PC-3 (cell line): ENCODE results near the gene EVPL. TPM values are rescaled to one million over a fixed set of nuclear protein-coding genes. Genes with fewer than 3 reads are reported as not detected.

Experiments used
- ATAC-seq: fragments of 200-7000 bp; cut with Tn5 transposase; 2 replicates; pipeline ENCODE4 v1.9.1; 2020; ENCODE audit warnings: mild to moderate bottlenecking, moderate library complexity
- BruUV-seq: library from RNA; stranded (reverse); fragments of 400-500 nt; replicated peaks from 2 replicates; lab custom pipeline; 2021; lab: Mats Ljungman, UMichigan
- CTCF ChIA-PET: fragments of 300-600 bp; sonication (Branson Sonifier 250); formaldehyde crosslinking; loops from one replicate; lab custom pipeline; 2022; ENCODE audit warnings: antibody characterized with exemption; lab: Charles Lee
- POLR2A ChIA-PET: fragments of 300-600 bp; sonication (Branson Sonifier 250); formaldehyde crosslinking; loops from one replicate; lab custom pipeline; 2022; ENCODE audit warnings: antibody characterized with exemption; ENCODE audit not compliant: unreplicated experiment; lab: Charles Lee
- DNase-seq: peaks from one replicate; pipeline ENCODE4 v3.0.0-alpha.2; 2015
- H2AFZ ChIP-seq: fragments of 300-600 bp; sonication (generic); 2 replicates; pipeline ENCODE4 v1.6.0; 2016; ENCODE audit warnings: antibody characterized with exemption, low read length
- H3F3A ChIP-seq: fragments of 300-600 bp; sonication (generic); one replicate; pipeline ENCODE4 v1.6.0; 2017; ENCODE audit warnings: antibody characterized with exemption, low read length, control low read depth, mild to moderate bottlenecking; ENCODE audit not compliant: unreplicated experiment
- H3K27ac ChIP-seq: fragments of 300-600 bp; sonication (generic); 2 replicates; pipeline ENCODE4 v1.5.1; 2016; ENCODE audit warnings: mild to moderate bottlenecking, low read length
- H3K27me3 ChIP-seq: fragments of 300-600 bp; sonication (generic); 2 replicates; pipeline ENCODE4 v1.6.1; 2016; ENCODE audit warnings: low read length, mixed read lengths
- H3K36me3 ChIP-seq: fragments of 300-600 bp; sonication (generic); 2 replicates; pipeline ENCODE4 v1.6.1; 2016; ENCODE audit warnings: low read depth, mixed run types, low read length, mixed read lengths
- H3K4me1 ChIP-seq: fragments of 300-600 bp; sonication (generic); 2 replicates; pipeline ENCODE4 v1.5.1; 2016; ENCODE audit warnings: low read length; ENCODE audit not compliant: insufficient read depth
- H3K4me2 ChIP-seq: fragments of 300-600 bp; sonication (generic); 2 replicates; pipeline ENCODE4 v1.6.0; 2016; ENCODE audit warnings: low read length
- H3K4me3 ChIP-seq: fragments of 300-600 bp; sonication (generic); 2 replicates; pipeline ENCODE4 v1.5.1; 2016; ENCODE audit warnings: mild to moderate bottlenecking, low read length, mixed read lengths
- H3K79me2 ChIP-seq: fragments of 300-600 bp; sonication (generic); 2 replicates; pipeline ENCODE4 v1.6.1; 2017; ENCODE audit warnings: low read length, mixed read lengths
- H3K9ac ChIP-seq: fragments of 300-600 bp; sonication (generic); 2 replicates; pipeline ENCODE4 v1.6.0; 2016; ENCODE audit warnings: mild to moderate bottlenecking, low read length
- H3K9me2 ChIP-seq: fragments of 300-600 bp; sonication (generic); replicated peaks from 2 replicates; pipeline ENCODE4 v1.6.1; 2016; ENCODE audit warnings: mixed run types, low read length, mixed read lengths
- H3K9me3 ChIP-seq: fragments of 300-600 bp; sonication (generic); 2 replicates; pipeline ENCODE4 v1.6.1; 2016; ENCODE audit warnings: low read length, mixed read lengths
- H4K20me1 ChIP-seq: fragments of 300-600 bp; sonication (generic); 2 replicates; pipeline ENCODE4 v1.6.1; 2016; ENCODE audit warnings: low read length, mixed read lengths
- EZH2 ChIP-seq: fragments of 300-600 bp; sonication (generic); IDR thresholded peaks from one replicate; pipeline ENCODE4 v1.6.1; 2017; ENCODE audit warnings: antibody characterized with exemption, mild to moderate bottlenecking, low read length; ENCODE audit not compliant: unreplicated experiment
- EZH2phosphoT487 ChIP-seq: fragments of 300-600 bp; sonication (generic); IDR thresholded peaks from 2 replicates; pipeline ENCODE4 v1.6.1; 2018; ENCODE audit warnings: mild to moderate bottlenecking, antibody characterized with exemption, low read length, borderline replicate concordance
- intact Hi-C: fragments of 100-400 bp; cut with micrococcal nuclease; formaldehyde crosslinking; loops from 2 replicates; pipeline ENCODE4 v1.9.0; 2023
- total RNA-seq: library from RNA; depleted of rRNA; stranded (reverse); fragments of >200 nt; gene quantifications from 2 replicates; pipeline ENCODE4 v1.2.3, GENCODE V29; 2014
- TF ChIP-seq, protein P1 (sequence below): fragments of 300-600 bp; sonication (generic); conservative IDR thresholded peaks from 2 replicates; pipeline ENCODE4 v1.5.1; 2017; ENCODE audit warnings: antibody characterized with exemption, low read depth, mild to moderate bottlenecking, low read length

Gene EVPL
- total RNA-seq, 1 experiment from 2014 or later = 38.8 TPM

GRCh38 chr17:76009969-76010661, 17.0 kb downstream of the EVPL start:
- DNase-seq (peak; percentile 1), ATAC-seq (no peak)
- H3K9me2 ChIP-seq = no peaks in the 10 kb centered on the region
- no peaks in the 10 kb centered on the region for H3F3A ChIP-seq
- no peaks in the 10 kb centered on the region for H3K79me2 ChIP-seq
- no peaks in the 10 kb centered on the region for H3K4me1 ChIP-seq
- H3K9me3 ChIP-seq = no peaks in the 10 kb centered on the region
- POLR2A ChIA-PET = no interaction called here
- BruUV-seq = no TSS peak
- TF ChIP-seq, protein P1, sequence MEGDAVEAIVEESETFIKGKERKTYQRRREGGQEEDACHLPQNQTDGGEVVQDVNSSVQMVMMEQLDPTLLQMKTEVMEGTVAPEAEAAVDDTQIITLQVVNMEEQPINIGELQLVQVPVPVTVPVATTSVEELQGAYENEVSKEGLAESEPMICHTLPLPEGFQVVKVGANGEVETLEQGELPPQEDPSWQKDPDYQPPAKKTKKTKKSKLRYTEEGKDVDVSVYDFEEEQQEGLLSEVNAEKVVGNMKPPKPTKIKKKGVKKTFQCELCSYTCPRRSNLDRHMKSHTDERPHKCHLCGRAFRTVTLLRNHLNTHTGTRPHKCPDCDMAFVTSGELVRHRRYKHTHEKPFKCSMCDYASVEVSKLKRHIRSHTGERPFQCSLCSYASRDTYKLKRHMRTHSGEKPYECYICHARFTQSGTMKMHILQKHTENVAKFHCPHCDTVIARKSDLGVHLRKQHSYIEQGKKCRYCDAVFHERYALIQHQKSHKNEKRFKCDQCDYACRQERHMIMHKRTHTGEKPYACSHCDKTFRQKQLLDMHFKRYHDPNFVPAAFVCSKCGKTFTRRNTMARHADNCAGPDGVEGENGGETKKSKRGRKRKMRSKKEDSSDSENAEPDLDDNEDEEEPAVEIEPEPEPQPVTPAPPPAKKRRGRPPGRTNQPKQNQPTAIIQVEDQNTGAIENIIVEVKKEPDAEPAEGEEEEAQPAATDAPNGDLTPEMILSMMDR = no peak
- no peak for TF ChIP-seq EZH2phosphoT487
- no peak for TF ChIP-seq EZH2
- intact Hi-C loops = loop anchor here (5.0 kb wide), 1 partner anchor 287 kb away; no protein-coding TSS in a partner anchor
- peaks cover 25% of the 10 kb centered on the region; the same call in 1 of the 2 replicates for H3K36me3 ChIP-seq
- H4K20me1 ChIP-seq = no peaks in the 10 kb centered on the region
- H3K4me2 ChIP-seq = no peak overlapping the region
- H2AFZ ChIP-seq = no peak overlapping the region
- no peak overlapping the region for H3K9ac ChIP-seq
- CTCF ChIA-PET = interaction anchor here (1.1 kb wide), 1 partner anchor 62 kb away, joined by 4 read pairs; the partner anchor contains the start of gene SRP68
- H3K4me3 ChIP-seq = no peak overlapping the region
- no peak overlapping the region for H3K27ac ChIP-seq
- no peaks in the 10 kb centered on the region for H3K27me3 ChIP-seq

DNA sequence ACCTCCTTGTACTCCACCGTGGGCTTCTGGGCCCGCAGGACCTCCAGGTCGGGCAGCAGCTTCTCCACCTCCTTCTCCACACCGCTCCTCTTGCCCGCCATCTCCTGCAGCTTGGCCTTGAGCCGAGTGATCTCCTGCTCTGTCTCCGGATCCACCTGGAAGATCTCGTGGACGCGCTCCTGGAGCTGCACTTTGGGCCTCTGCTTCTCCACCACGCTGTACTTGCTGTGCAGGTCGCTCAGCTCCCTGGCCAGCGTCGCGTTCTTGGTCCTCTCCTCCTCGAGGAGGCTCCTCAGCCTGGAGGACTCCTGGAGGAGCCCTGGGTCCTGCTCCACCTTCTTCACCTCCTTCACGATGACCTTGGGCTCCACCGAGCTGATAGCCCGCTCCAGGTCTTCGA, 17.7 kb downstream of the EVPL start:
- H3K79me2 ChIP-seq = no peaks in the 10 kb centered on the region
- H4K20me1 ChIP-seq = no peaks in the 10 kb centered on the region
- H3K9me3 ChIP-seq = no peaks in the 10 kb centered on the region
- H3K36me3 ChIP-seq = peaks cover 24% of the 10 kb centered on the region; the same call in 1 of the 2 replicates
- H3K9ac ChIP-seq = no peak overlapping the region
- H3F3A ChIP-seq = no peaks in the 10 kb centered on the region
- no peaks in the 10 kb centered on the region for H3K4me1 ChIP-seq
- TSS peak; percentile 18 for BruUV-seq
- H3K27me3 ChIP-seq = no peaks in the 10 kb centered on the region
- TF ChIP-seq EZH2phosphoT487 (no peak), EZH2 (no peak)
- TF ChIP-seq, protein P1 = no peak
- intact Hi-C loops = no loop called here
- H3K27ac ChIP-seq = no peak overlapping the region
- no peak for DNase-seq
- H3K4me3 ChIP-seq = no peak overlapping the region
- CTCF ChIA-PET = interaction anchor here (1.1 kb wide), 1 partner anchor 63 kb away, joined by 4 read pairs; the partner anchor contains the start of gene SRP68
- no peaks in the 10 kb centered on the region for H3K9me2 ChIP-seq
- POLR2A ChIA-PET = no interaction called here
- no peak overlapping the region for H2AFZ ChIP-seq
- no peak overlapping the region for H3K4me2 ChIP-seq
- no peak for ATAC-seq
